Measurements from ENCODE around the gene VEZT.

GRCh38 chr12:95191060-95191696 lies 26.4 kb upstream of the VEZT start:
- TF ChIP-seq CTCF (conservative IDR thresholded peaks at IDR 0.05 in 1 of 2, IDR thresholded peaks at IDR 0.05 in 1 of 2; ENCODE audit: low read depth in 1 of 2, low read length in 2 of 2) (no peak), EZH2 (IDR thresholded peaks at IDR 0.05; ENCODE audit: low read length, missing control alignments) (no peak)
